ENCODE data around the gene CHRNA7.
"Not testable (repeated sequence)": the region's sequence is repeated elsewhere in the genome, so short reads cannot be mapped to it uniquely, and the experiment has no call there.

CHRNA7 gene

DNA sequence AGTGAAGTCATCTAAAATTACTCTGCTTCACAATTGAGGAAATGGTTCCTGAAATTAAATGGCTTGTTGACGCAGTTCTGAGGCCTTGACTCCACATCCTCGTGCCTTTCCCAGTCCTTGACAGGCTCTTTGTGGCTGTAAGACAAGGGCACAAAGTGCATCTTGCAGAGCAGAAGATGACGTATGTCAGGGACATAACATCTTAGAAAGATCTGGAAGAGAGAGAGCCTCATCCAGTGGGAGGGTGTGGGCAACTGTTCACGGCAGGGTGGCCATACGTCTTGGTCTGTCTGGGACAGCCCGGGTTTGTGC, 91.0 kb downstream of the CHRNA7 start:
- no peak for FAIRE-seq

GRCh38 chr15:32122013-32122412, 91.7 kb downstream of the CHRNA7 start:
- no peak for FAIRE-seq

- FAIRE-seq = no peak
These were observed 93.2 kb downstream of the CHRNA7 start for GRCh38 chr15:32123473-32123872.

GRCh38 chr15:32124726-32125125, 94.4 kb downstream of the CHRNA7 start:
- no peak for FAIRE-seq

- FAIRE-seq = no peak
These were observed 95.3 kb downstream of the CHRNA7 start for GRCh38 chr15:32125595-32125994.

DNA sequence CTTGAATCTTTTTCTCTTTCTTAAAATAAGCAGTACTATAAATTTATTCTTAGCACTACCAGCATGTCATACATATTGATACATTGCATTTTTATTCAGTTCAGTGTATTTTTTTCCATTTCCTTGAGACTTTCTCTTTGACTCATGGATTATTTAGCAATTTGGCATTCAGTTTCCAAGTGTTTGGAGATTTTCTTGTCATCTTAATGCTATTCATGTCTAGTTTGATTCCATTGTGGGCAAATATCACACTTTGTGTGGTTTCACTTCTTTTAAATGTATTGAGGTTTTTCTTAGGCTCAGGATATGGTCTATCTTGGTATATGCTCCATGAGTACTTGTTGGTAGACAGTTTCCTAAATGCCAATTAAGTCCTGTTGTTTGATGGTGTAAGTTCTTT, 99.5 kb downstream of the CHRNA7 start:
- FAIRE-seq = no peak

DNA sequence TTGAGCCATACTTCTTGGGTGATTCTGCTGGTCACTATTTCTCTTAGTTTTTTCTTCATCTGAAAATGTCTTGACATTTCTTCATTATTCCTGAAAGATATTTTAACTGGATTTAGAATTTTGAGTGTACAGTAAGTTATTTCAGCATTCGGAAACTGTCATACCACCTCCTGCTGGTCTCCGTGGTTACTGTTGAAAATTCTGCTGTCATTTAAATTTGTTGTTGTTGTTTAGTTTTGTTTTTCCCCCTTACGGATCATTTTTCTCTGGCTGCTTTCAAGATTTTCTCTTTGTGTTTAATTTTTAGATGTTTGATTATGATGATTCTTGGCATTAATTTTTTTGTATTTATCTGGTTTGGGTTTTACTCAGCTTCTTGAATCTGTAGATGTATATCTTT, 100.5 kb downstream of the CHRNA7 start:
- FAIRE-seq = no peak

- no peak for FAIRE-seq
These were observed 101.5 kb downstream of the CHRNA7 start for GRCh38 chr15:32131803-32132202.

- FAIRE-seq = no peak
These were observed 102.5 kb downstream of the CHRNA7 start for GRCh38 chr15:32132859-32133258.

- FAIRE-seq = no peak
These were observed 104.5 kb downstream of the CHRNA7 start for GRCh38 chr15:32134842-32135241.

- no peak for FAIRE-seq
These were observed 105.0 kb downstream of the CHRNA7 start for GRCh38 chr15:32135335-32135734.

- not testable (repeated sequence) for FAIRE-seq
These were observed 115.2 kb downstream of the CHRNA7 start for GRCh38 chr15:32145512-32145911.

GRCh38 chr15:32148833-32149555, 118.7 kb downstream of the CHRNA7 start:
- no peak for FAIRE-seq

DNA sequence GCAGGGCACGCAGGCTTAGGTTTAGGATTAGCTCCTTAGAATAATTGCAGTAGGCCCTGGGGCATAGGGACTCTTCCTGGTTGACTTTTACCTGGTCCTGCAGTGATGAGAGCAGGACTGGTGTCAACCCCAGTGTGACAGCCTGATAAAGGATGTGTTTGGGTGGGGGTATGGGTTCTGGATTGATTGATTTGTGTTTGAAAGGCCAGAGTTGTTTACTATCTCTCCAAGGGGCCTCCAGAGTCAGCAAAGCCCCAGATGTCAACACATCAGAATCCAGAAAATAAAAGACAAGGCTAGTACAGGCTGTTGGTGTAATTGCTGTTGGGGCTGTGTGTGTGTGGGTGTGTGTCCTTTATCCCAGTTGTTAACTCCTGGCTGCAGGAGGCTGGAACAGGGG, 122.3 kb downstream of the CHRNA7 start:
- FAIRE-seq = no peak

- FAIRE-seq = not testable (repeated sequence)
These were observed 123.7 kb downstream of the CHRNA7 start for GRCh38 chr15:32153868-32154623.

DNA sequence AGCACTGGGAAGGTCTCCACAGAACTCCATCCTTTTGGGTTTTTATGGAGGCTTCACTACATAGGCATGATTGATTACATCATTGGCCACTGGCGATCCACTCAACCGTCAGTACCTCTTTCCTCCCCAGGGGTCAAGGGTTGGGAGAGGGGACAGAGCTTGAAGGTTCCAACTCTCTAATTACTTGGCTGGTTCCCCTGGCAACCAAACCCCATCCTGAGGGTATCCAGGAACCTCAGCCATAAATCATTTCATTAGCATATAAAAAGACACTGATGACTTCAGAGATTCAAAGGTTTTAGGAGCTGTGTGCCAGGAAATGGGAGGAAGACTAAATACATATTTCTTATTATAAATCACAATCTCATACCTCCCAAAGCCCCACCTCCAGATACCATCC, 131.8 kb downstream of the CHRNA7 start:
- not testable (repeated sequence) for FAIRE-seq

DNA sequence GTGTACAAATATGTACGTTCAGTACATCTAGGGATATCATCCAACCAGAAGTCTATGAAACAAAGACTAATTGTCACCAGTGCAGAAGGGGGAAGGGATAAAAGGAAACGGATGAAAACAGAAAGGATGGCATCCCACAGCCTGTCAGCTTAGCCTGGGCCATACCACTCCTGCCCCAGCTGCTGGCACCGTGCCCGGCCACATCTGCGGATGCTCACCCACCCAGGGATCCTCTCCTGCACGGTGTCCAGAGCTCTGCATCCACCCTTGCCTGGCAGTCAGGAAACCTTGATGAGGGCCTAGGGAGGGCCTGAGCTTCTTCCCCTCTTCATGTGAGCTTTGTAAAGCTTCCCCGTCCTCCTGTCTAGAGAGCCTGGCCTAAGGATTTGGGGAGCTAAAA, 133.8 kb downstream of the CHRNA7 start:
- FAIRE-seq = not testable (repeated sequence)

DNA sequence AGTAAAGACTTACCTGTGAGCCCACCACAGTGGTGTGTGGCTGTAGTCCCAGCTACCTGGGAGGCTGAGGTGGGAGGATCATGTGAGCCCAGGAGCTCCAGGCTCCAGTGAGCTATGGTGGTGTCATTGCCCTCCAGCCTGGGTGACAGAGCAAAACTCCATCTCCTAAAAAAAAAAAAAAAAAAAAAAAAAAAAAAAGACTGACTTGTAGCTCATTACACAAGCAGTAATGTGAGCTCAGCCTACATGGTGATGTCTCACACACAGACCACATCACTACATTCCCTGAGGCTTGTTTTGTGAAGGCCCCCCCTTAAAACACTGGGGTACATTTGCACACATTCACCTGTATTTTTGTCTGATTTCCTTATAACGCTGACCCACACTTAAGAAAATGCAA, 134.4 kb downstream of the CHRNA7 start:
- not testable (repeated sequence) for FAIRE-seq

- not testable (repeated sequence) for FAIRE-seq
These were observed 135.5 kb downstream of the CHRNA7 start for GRCh38 chr15:32165775-32166174.

- FAIRE-seq = not testable (repeated sequence)
These were observed 136.0 kb downstream of the CHRNA7 start for GRCh38 chr15:32166270-32166669.

- FAIRE-seq = not testable (repeated sequence)
These were observed 137.6 kb downstream of the CHRNA7 start for GRCh38 chr15:32167913-32168312.

DNA sequence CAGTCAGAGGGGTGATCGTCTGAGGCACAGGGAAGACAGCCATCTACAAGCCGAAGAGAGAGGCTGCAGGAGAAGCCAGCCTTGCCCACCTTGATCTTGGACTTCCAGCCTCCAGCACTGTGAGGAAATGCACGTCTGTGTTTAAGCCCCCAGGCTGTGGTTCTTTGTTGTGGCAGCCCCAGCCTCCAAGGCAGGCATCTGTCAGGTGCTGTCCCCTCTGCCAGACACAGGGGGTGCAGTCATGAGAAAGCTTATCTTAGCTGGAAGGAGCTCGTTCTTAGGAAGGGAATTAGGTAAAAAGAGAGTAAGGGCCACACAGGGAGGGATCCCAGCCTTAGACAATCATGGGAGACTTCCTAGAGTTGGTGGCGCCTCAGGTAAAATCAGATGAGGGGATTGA, 150.3 kb downstream of the CHRNA7 start:
- not testable (repeated sequence) for FAIRE-seq

GRCh38 chr15:32193780-32194179, 163.5 kb downstream of the CHRNA7 start:
- not testable (repeated sequence) for FAIRE-seq

DNA sequence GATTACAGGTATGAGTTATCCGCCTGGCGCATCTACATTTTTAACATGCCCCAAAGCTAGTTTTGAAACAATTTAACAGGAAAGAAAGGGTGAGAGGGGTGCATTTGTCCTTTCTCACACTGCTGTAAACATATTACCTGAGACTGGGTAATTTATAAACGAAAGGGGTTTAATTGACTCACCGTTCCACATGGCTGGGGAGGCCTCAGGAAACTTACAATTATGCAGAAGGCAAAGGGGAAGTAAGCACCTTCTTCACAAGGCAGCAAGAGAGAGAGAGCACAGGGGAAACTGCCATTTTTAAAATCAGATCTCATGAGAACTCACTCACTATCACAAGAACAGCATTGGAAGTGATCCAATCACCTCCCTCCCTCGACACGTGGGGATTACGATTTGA, 165.9 kb downstream of the CHRNA7 start:
- FAIRE-seq = not testable (repeated sequence)

DNA sequence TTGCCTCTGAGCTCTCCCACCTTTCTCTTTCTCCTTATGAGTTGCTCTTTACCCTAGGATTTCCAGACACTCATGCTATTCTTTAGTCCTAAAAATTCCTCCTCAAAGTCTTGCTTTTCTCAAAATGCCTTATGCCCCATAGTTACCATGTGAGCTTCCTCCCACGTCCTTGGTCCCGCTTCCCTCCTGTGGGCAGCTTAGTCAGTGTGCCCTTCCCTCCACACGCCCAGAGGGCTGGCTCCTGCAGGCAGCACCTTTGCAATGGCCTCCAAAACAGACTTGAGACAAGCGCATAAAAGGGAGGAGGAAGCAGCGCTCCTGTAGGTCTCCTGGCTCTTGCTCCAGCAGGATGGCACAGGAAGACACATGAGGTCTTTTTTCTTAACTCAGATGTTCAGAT, 168.6 kb downstream of the CHRNA7 start:
- not testable (repeated sequence) for FAIRE-seq
